HG03442 (cell line): Measurements from ENCODE around the gene NUFIP1.
"Not testable (repeated sequence)": the region's sequence is repeated elsewhere in the genome, so short reads cannot be mapped to it uniquely, and the experiment has no call there.

Experiments used
- ATAC-seq: cut with Tn5 transposase; IDR thresholded peaks from one replicate; pipeline ENCODE4 v1.9.1; 2021; ENCODE audit warnings: mild to moderate bottlenecking, moderate library complexity; ENCODE audit not compliant: unreplicated experiment

Gene NUFIP1

GRCh38 chr13:44989071-44989889 is at the start of gene NUFIP1, which contains the start of gene GPALPP1:
NUFIP1 (minus strand) TSS chr13:44989471; CDS start chr13:44989436, 35 bp downstream.
GPALPP1 (plus strand) TSS chr13:44989538; CDS start chr13:44989655, 117 bp downstream.
- ATAC-seq = peak; percentile 98

GRCh38 chr13:45036206-45036605 is 46.9 kb upstream of the NUFIP1 start:
- ATAC-seq = no peak

GRCh38 chr13:45034342-45034741 is 45.1 kb upstream of the NUFIP1 start:
- ATAC-seq = no peak

- ATAC-seq = no peak
These were observed 35.6 kb upstream of the NUFIP1 start for GRCh38 chr13:45024847-45025246.

- no peak for ATAC-seq
These were observed 32.0 kb upstream of the NUFIP1 start for GRCh38 chr13:45021250-45021649.

- not testable (repeated sequence) for ATAC-seq
These were observed 30.7 kb upstream of the NUFIP1 start for GRCh38 chr13:45019981-45020380.

- ATAC-seq = no peak
These were observed 27.6 kb upstream of the NUFIP1 start for GRCh38 chr13:45016792-45017425.

- no peak for ATAC-seq
These were observed 26.0 kb upstream of the NUFIP1 start for GRCh38 chr13:45015300-45015699.

- no peak for ATAC-seq
These were observed 21.9 kb upstream of the NUFIP1 start for GRCh38 chr13:45011198-45011597.

- no peak for ATAC-seq
These were observed 18.6 kb upstream of the NUFIP1 start for GRCh38 chr13:45007823-45008222.

GRCh38 chr13:45007225-45007624 is 18.0 kb upstream of the NUFIP1 start:
- no peak for ATAC-seq

- no peak for ATAC-seq
These were observed 14.8 kb upstream of the NUFIP1 start for GRCh38 chr13:45004096-45004495.

GRCh38 chr13:45003417-45003816 is 14.1 kb upstream of the NUFIP1 start:
- ATAC-seq = no peak

- no peak for ATAC-seq
These were observed 670 bp upstream of the NUFIP1 start for GRCh38 chr13:44989941-44990340.

- ATAC-seq = no peak
These were observed 10.9 kb downstream of the NUFIP1 start for GRCh38 chr13:44978328-44978727.

- no peak for ATAC-seq
These were observed 12.2 kb downstream of the NUFIP1 start for GRCh38 chr13:44976949-44977583.

GRCh38 chr13:44976196-44976595 is 13.1 kb downstream of the NUFIP1 start:
- no peak for ATAC-seq

- no peak for ATAC-seq
These were observed 15.0 kb downstream of the NUFIP1 start for GRCh38 chr13:44974056-44974793.

- ATAC-seq = no peak
These were observed 16.2 kb downstream of the NUFIP1 start for GRCh38 chr13:44972956-44973581.
